Activated CD4-positive, CD25-positive, alpha-beta regulatory T cell treated with anti-CD3 and anti-CD28 coated beads, Interleukin-2, amount 50 U/mL, for 24 hours (primary cell): ENCODE measurements around the gene DCXR.

Source experiments
- ATAC-seq, 2 donors: fragments of 150-1000 bp; cut with Tn5 transposase; one replicate each; pipeline ENCODE4 v1.10.0; 2021; ENCODE audit warnings: mild to moderate bottlenecking in 1 of 2, moderate library complexity in 1 of 2

Gene DCXR

DNA sequence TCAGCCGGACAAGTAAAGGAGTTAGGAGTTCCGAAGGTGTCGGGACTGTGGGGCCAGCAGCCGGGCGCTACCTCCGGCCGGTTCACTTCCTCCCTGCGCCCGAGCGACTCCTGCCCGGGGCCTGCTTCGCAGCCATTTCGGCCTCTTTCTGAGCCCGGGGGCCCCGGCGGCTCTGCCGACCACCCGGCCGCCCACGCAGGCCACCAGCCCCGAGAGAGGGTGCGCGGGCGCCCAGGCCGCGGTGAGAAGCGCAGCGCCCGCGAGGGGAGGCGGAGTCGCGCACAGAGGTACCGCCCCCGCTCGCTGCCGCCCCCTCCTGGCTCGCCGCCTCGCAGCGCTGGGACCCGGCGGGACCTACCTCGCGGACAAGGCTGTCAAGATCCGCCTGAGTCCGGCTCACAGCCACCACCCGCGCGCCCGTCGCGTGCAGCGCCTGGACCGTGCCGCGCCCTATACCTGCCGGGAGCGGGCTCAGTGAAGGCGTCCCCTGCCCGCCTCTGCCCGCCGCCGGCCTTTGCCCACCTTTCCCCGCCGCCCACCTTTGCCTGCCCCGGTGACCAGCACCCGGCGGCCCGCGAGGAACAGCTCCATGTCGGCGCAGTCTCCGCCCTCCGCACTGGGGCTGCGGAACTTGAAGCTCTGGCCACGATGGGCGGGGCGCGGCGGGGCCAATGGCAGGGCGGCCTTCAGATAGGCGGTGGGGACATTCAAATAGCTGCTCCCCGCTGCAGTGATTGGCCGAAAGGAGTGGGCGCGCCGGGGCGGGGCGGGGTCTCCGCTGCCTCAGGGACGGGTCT, at the start of gene DCXR:
TSS of gene DCXR (minus strand) at position 606 of the 797 bp plus-strand sequence. CDS start at position 591, 15 bp downstream.
- peak; percentile 95 to 96 for ATAC-seq

DNA sequence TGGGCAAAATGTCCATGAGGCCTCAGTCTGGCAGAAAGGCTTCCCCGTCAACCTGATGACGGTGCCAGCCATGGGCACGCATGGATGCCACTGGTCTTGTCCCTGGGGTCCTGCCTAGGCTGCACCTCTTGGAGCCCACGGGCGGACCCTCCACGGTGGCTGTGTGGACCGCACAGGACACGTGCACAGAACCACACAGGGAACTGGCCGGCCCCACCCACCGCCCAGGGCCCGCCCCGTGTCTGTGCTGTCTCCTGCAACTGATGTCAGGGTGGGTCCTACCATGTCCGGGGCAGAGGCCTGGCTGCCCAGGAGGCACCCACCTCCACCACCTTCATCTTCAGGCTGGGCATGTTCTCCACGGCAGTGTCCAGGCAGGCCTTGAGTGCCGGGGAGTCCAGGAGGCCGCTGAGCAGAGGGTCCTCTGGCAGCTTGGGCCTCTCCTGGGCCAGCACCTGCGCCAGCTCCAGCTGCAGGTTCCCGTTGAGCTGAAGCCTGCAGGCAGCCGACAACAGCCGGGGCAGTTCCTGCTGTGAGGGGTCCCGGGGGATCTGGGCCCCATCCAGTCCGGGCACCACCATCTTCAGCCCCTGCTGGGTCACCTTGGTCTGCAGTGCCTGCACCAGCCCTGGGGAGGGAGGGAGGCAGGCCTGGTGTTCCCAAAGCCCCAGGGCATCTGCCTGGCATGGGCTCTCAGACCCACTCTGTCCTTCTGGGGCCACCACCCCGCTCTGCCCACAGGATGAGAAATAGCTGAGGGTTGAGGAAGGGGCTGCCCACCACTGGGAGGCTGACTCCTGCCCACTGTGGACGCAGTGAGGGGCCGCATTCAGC, 48.7 kb upstream of the DCXR start:
- no peak for ATAC-seq

DNA sequence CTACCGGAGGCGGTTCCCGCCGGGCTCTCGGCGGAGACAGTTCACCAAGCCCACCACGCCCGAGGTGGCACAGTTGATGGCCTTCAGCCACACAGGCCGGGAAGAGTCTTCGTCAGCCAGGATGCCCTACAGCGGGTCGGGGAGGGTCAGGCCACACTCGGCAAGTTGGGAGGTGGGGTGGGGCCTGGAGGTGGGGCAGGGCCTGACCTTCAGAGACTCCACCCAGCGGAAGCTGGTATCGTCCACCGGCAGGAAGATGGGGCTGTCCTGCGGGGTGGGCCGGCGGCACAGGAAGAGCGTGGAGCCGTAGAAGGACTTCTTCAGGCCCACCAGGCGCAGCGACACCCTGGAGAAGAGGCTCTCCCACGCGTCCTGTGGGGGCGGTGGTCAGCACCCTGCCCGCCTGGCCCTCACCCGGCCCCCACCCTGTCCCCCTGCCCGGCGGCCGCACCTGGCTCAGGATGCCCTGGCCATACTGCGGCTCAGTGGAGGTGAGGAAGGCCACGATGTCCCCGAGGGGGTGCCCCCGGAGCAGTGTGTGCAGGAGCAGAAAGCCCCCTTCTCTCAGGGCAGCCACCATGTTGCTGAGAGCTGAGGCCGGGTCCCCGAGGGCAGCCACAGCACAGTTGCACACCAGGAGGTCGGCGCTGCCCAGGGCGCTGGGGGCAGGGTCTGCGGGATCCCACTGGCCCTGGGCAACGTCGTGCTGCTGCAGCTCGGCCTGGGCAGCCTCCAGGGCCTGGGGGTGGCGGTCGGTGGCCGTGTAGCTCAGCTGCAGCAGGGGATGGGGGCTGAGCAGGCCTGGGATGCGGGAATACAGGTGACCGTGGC, 47.7 kb upstream of the DCXR start:
- no peak for ATAC-seq

DNA sequence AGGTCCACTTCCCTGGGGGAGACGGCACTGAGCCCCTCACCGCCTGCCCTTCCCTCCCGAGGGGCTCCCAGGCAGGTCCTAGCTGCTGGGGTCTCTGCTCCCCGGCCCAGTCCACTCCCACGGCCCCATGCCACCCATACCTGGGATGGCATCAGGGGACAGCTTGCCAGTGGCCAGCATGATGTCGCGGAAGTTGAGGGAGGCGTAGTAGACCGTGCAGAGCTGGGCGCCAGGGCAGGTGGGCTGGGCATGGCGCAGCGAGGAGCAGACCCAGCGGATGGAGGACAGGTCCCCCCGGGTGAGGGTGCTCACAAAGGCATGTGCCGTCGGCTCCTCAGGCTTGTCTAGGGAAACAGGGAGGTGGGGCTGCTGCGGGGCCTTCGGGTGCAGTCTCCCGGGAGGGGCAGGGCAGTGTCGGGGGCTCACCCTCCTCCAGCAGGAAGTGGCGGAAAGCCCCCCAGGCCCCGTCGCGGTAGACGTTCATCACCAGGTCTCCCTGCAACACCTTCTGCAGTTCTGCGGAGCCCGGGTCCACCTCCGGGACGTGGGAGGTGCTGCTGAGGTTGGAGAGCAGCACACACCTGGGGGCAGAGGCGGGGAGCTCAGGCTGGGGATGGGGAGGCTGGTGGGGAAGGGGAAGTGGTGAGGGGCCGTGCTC, 47.0 kb upstream of the DCXR start:
- ATAC-seq = no peak

DNA sequence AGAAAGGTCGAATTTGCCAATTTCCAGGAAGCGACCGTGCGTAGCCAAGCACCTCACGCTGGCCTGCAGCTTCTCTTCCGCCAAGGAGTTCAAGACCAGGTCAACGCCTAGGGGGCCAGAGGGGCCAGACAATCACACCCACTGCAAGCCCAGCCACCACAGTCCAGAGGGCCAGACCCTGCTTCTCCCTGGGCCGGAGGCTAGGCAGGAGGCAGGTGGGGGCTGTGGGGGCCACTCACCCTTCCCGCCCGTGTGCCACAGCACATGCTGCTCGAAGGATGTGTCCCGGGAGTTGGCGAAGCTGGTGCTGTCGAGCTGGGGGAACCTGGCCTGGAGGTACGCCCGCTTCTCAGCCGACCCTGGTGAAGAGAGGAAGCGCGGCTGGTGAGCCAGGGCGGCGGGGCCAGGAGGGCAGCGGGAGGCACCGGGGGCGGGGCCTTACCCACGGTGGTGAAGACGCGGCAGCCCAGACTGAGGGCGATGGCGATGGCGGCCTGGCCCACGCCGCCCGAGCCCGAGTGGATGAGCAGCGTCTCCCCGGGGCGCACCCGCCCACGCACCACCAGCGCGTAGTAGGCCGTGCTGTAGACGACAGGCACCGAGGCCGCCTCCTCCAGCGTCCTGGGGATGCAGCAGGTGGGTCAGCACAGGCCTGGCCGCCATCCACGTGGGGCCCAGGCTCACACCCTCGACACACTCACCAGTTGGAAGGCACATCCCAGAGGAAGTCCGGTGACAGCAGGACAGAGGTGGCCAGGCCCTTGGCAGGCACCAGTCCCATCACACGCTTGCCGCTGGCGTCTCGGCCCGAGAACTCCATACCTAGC, 46.2 kb upstream of the DCXR start:
- ATAC-seq = no peak

DNA sequence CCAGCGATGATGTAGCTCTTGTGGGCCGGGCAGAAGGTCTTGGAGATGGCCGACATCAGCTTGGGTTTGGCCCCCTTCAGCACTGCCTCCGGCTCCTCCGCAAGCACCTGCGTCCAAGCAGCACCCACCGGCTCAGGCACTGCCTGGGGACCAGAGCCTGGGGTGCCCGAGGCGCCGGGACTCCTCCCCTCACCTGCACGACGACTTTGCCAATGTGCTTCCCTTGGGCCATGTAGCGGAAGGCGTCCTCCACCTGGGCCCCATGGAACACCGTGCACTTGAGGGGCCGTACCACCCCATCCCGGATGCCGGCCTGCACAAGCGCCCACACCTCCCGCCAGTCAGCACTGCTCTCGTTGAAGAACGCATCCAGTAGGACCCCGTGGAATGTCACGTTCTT, 45.5 kb upstream of the DCXR start:
- ATAC-seq = no peak

DNA sequence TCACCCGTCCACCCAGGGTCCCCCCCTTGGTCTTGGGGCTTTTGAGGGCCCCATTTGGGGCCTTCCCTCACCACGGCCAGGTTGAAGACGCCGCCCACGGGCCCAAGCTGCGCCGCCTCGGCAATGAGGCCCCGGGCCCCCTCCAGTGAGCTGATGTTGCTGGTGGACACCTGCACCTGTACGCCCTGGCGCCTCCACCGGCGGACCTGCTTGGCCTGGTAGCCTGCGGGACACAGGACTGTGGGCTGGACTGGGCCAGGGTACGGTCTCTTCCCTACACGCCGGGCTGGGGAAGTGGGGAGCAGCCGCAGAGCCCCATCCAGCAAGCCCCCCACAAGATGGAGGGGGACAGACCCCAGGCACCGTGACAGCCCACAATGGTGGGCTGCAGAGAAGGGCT, 45.0 kb upstream of the DCXR start:
- no peak for ATAC-seq

DNA sequence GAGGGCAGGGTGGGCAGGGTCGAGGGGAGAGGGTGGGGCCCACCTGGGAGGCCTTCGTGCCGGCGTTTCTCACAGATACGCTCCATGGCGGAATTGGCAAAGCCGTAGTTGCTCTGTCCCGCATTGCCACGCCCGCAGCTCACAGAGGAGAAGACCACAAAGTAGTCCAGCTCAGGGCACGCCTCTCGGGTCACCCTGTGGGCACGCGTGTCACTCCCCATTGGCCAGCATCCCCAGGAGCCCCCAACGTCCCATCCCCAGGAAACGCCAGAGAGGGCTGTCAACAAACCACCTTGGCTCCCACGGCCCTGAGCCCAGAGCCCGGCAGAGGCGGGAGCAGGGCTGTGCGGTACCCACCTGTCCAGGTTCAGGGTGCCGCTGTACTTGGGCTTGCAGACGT, 44.5 kb upstream of the DCXR start:
- no peak for ATAC-seq

DNA sequence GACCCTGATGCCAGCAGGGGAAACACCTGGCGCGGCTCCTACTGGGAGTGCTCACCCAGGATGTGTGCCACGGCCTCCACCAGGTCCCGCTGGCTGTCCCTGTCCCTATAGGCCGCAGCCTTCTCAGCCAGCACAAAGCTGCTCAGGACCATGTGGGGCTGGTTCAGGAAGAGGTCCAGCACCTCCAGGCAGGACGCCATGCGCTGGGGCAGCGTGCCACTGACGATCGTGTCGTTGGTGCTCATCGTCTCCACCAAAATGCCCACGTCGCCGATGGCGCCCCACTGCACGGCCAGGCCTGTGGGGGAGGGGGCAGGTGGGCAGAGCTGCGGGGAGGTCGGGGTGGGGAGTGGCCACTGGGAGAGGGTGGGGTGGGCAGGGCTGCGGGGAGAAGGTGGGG, 44.0 kb upstream of the DCXR start:
- ATAC-seq = no peak

DNA sequence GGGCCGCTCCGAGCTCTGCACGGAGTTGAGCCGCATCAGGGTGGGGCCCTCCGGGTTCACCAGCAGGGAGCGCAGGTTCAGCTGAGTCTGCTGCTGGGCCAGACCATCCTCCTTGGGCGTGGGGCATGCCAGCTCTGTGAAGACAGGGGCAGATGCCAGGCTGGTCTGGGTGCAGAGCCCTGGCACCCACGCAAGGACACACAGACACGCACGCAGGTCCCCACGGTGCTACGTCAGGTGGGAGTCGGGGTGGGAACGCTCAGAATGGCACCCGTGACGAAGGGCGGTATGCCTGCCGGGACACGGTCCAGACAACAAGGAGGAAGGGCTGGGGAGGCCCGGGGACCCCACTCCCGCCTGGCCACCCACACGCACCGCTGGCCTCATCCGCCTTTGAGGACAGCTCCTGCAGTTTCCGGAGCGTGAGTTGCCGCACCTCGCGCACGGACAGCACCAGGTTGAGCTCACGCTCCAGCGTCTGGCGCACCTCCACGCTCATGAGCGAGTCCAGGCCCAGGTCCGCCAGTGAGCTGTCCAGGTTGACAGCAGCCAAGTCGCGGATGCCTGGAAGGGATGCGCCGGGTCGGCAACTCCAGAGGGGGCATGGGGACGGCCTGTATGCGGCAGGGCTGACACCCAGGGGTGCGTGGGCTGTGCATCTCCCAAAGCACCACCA, 43.4 kb upstream of the DCXR start:
- no peak for ATAC-seq

DNA sequence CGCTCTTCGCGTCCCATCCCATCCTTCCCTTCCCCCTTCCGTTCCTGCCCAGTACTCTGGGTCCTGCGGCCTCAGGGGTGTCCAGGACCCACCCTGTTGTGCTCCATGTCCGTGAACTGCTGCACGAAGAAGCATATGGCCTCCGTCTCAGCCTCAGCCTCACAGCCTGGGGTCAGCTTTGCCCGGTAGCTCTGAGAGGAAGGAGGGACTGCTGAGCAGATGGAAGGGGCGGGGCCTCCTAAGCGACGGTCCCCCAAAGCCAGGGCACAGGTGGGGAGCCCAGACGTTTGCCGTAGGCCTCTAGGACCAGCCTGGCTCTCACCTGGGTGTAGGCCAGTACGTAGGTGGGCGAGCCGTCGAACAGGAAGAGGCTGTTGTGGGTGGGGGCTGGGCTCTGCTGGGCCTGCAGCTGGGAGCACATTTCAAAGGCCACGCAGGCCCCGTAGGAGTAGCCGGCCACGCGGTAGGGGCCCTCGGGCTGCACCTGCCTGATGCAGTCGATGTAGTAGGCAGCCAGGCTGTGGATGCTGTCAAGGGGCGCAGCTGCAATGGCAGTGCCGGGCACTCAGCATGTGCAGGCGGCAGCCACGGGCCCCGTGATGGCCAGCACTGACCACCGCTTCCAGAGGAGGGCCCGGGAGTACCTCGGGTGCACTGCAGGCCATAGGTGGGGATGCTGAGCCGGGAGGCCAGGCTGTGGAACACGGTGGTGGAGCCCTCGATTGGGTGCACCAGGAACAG, 42.7 kb upstream of the DCXR start:
- ATAC-seq = no peak

DNA sequence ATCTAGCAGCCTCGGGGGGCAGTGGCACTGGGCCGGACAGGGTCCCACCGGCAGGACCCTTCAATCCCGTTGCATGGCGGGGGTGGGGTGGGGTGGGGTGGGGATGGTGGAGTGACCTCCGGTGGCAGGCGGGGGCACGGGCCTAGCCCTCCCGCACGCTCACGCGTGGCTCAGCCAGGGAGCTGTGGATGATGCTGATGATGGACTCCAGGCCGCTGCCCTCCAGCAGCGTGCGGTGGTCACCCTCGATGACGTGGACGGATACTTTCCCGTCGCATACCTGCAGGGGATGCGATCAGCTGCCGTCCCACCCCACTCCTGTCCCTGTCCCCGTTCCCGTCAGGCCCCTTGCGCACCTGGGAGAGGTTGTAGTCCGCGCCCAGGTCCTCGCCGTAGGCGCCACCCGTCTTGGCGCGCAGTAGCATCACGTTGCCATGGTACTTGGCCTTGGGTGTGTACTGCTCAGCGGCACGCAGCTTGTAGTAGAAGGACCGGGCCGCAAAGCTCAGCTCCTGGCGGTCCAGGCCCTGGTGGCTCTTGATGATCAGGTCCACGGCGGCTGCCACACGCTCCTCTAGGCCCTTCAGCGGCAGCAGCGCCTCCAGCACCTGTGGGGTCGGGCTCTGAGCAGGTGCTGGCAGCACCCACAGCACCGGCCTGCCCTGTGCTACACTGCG, 41.6 kb upstream of the DCXR start:
- no peak for ATAC-seq

DNA sequence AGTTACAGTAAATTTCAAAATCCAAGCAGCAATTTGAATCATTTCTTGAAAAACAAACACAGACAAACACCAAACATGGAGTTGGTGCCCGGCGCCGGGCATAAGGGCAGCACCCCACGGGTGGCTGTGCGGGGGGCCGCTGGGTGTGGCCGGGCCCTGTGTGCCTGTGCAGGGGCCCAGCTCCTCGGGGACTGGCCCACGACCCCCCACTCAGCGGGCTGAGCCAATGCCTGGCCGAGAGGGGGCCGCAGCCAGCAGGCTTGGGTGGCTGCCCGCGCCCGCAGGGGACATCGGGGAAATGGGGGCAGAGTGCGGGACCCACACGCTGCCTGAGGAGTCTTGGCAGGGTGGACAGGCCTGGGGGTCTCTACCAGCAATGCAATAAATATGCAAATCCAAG, 40.9 kb upstream of the DCXR start:
- no peak for ATAC-seq

DNA sequence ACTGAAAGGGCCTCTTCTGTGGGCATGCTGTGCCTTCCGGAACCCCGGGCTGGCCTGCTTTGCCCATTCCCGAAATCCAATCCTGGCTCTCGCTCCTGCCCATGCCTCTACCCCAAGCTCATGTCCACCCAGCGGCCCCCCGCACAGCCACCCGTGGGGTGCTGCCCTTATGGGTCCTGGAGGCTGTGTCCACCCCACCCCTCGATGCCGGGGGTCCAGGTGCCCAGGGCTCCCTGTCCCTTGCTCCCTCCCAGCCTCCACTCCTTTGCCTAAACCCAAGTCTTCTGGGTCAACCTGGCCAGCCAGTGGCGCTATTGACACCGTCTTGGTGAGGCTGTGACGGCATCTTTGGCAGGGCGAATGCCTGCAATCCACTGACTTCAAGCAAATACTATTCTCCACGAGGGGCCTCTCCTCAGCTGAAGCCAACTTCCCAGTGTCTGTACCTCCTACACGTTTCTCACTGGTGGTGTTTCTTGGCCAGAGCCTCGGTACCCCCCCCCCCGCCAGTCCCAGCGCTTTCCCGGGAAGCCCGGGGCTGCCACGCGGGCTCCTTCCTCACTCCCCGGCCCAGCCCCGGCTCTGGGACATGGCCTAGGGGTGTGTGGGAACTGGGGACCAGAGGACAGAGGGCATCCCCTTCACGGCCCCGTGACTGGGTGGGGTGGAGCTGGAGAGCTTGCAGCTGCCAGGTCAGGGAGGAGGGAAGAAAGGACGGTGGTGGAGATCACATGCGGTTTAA, 40.3 kb upstream of the DCXR start:
- peak in 1 of 2 donors; percentile 9 for ATAC-seq

DNA sequence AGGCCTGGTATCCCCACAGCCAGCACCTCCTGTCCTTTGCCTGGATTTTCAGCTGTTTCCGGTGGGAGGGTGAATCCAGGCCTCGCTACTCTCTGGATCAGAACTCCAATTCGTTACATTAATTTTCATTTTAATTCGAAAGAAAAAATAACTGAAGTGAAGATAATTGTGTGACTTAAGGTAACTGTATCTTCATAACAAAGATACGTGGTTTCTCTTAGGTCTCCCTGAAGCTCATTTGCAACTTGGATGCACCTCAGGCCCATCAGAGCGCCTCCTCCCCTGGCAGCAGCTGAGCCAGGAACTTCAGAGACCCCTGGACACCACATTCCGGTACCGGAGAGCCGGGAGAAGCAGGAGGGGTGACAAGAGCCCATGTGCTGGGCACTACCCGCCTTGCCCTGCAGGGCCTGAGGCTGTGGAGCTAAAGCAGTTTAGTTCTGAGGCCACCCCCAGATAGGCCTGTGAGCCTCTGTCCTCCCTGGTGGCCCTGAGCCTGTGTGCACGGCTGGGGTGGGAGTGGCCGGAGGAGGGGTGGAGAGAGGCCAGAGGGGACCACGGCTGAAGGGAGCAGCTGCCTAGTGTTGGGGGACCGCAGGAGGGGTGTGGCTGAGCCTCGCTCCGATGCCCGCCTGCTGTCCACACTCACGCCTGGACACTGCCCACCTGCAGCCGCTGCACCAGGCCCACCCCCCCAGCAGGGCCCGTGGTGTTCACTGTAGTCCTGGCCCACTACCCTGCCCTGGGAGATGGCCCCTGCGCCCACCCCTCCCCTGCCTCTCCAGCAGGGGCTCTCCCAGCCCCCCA, 39.5 kb upstream of the DCXR start:
- ATAC-seq = peak; percentile 11 to 25

DNA sequence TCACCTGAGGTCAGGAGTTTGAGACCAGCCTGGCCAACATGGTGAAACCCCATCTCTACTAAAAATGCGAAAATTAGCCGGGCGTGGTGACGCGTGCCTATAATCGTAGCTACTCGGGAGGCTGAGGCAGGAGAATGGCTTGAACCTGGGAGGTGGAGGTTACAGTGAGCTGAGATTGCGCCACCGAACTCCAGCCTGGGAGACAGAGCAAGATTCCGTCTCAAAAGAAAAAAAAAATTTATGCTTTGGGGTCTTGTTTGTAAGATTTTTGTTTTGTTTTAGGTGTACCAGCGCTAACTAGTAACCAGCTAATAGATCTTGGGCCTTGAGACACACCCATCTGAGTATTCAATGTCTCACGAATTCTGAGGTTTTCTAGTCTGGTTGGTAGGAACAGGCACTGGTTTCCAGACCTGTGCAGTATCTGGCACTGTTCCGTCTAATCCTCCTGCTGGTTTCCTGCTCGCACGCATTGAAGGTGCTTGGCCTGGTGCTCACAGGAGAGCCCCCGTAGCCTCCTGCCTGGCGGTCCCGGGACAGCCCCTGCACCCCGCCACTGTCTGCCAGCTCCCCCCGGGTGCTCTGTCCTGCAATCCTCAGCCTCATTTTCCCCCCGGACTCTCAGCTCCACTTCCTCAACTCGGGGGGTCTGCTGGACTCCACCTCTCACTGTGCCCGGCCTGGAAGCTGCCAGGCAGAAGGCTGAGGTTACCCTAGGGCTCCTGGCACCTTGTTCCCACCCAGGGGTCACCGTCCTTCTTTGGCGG, 38.7 kb upstream of the DCXR start:
- peak in 1 of 2 donors; percentile 12 for ATAC-seq

DNA sequence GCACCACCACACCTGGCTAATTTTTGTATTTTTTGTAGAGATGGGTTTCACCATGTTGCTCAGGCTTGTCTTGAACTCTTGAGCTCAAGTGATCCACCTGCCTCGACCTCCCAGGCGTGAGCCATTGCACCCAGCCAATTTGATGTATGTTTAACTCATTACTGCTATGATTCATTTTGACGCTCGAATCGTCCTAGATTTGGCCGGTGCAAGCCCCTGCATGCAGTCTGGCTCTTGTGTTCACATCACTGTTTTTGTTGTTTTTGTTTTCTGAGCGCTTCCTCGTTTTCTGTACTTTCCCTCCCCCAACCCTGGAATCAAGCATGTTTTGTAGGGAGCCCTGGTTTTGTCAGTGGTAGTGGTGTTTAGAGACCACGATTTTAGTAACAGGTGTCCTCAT, 35.9 kb upstream of the DCXR start:
- no peak for ATAC-seq
